ENCODE data around the gene TBCK.
"Not testable (repeated sequence)": the region's sequence is repeated elsewhere in the genome, so short reads cannot be mapped to it uniquely, and the experiment has no call there.

Gene TBCK

DNA sequence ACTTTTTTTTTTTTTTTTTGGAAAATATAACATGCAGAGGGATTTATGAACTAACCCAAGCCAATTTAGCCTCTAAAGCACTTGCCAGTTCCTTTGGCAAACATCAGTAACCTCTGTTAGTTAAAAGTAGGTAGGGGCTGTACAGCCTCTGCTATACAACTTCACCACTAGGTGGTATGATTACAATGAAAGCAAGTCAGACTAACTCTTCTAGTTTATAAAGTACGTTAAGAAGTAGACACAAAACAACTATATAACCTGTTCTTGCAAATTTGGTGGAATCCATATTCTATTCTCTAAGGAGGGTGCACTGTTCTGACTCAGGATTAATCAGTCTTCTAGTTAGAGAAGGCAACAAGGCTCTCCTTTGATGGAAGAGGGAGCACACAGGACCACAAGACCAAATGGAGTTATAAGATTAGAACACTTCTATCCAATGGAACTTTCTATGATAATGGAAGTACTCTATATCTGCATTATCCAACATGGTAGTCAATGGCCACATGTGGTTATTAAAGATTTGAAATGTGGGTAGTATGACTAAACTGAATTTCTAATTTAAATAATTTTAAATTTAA is 13.1 kb upstream of the TBCK start:
- DNase-seq (ENCODE audit: low spot score) = no peak
- in situ Hi-C loops (cut with MboI; ENCODE audit: low pct_unique_long_range_greater_than_20kb, low sequenced_read_pairs, unreplicated experiment) = no loop called here

GRCh38 chr4:106325800-106326199 is 9.8 kb upstream of the TBCK start:
- TF ChIP-seq, protein P1, sequence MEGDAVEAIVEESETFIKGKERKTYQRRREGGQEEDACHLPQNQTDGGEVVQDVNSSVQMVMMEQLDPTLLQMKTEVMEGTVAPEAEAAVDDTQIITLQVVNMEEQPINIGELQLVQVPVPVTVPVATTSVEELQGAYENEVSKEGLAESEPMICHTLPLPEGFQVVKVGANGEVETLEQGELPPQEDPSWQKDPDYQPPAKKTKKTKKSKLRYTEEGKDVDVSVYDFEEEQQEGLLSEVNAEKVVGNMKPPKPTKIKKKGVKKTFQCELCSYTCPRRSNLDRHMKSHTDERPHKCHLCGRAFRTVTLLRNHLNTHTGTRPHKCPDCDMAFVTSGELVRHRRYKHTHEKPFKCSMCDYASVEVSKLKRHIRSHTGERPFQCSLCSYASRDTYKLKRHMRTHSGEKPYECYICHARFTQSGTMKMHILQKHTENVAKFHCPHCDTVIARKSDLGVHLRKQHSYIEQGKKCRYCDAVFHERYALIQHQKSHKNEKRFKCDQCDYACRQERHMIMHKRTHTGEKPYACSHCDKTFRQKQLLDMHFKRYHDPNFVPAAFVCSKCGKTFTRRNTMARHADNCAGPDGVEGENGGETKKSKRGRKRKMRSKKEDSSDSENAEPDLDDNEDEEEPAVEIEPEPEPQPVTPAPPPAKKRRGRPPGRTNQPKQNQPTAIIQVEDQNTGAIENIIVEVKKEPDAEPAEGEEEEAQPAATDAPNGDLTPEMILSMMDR (IDR thresholded peaks at IDR 0.05; ENCODE audit: extremely low read depth, insufficient read depth, missing control alignments) = no peak
- in situ Hi-C loops (cut with MboI; ENCODE audit: low pct_unique_long_range_greater_than_20kb, low sequenced_read_pairs, unreplicated experiment) = no loop called here
- DNase-seq (ENCODE audit: low spot score) = no peak

More for the DNA sequence above, 13.1 kb upstream of the TBCK start:
- TF ChIP-seq, protein P1 (IDR thresholded peaks at IDR 0.05; ENCODE audit: extremely low read depth, insufficient read depth, missing control alignments) = peak; percentile 47

- TF ChIP-seq, protein P1 (IDR thresholded peaks at IDR 0.05; ENCODE audit: extremely low read depth, insufficient read depth, missing control alignments) = no peak
- DNase-seq (ENCODE audit: low spot score) = no peak
- in situ Hi-C loops (cut with MboI; ENCODE audit: low pct_unique_long_range_greater_than_20kb, low sequenced_read_pairs, unreplicated experiment) = no loop called here
Observed at GRCh38 chr4:106323119-106323518, 7.1 kb upstream of the TBCK start.

- in situ Hi-C loops (cut with MboI; ENCODE audit: low pct_unique_long_range_greater_than_20kb, low sequenced_read_pairs, unreplicated experiment); DNase-seq (ENCODE audit: low spot score): not testable (repeated sequence)
Observed at GRCh38 chr4:106321814-106322213, 5.8 kb upstream of the TBCK start.

DNA sequence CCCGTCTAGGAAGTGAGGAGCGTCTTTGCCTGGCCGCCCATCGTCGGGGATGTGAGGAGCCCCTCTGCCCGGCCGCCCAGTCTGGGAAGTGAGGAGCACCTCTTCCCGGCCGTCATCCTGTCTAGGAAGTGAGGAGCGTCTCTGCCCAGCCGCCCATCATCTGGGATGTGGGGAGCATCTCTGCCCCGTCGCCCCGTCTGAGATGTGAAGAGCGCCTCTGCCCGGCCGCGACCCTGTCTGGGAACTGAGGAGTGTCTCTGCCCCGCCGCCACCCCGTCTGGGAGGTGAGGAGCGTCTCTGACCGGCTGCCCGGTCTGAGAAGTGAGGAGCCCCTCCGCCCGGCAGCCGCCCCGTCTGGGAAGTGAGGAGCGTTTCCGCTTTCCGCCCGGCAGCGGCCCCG is 5.2 kb upstream of the TBCK start:
- DNase-seq (ENCODE audit: low spot score); in situ Hi-C loops (cut with MboI; ENCODE audit: low pct_unique_long_range_greater_than_20kb, low sequenced_read_pairs, unreplicated experiment): not testable (repeated sequence)

- in situ Hi-C loops (cut with MboI; ENCODE audit: low pct_unique_long_range_greater_than_20kb, low sequenced_read_pairs, unreplicated experiment) = no loop called here
- TF ChIP-seq, protein P1 (IDR thresholded peaks at IDR 0.05; ENCODE audit: extremely low read depth, insufficient read depth, missing control alignments) = no peak
Observed at GRCh38 chr4:106320235-106320634, 4.2 kb upstream of the TBCK start.

GRCh38 chr4:106318511-106318910 is 2.5 kb upstream of the TBCK start:
- TF ChIP-seq, protein P1 (IDR thresholded peaks at IDR 0.05; ENCODE audit: extremely low read depth, insufficient read depth, missing control alignments) = no peak
- in situ Hi-C loops (cut with MboI; ENCODE audit: low pct_unique_long_range_greater_than_20kb, low sequenced_read_pairs, unreplicated experiment) = no loop called here
- DNase-seq (ENCODE audit: low spot score) = no peak

More at GRCh38 chr4:106320235-106320634, 4.2 kb upstream of the TBCK start:
- DNase-seq (ENCODE audit: low spot score) = no peak

- in situ Hi-C loops (cut with MboI; ENCODE audit: low pct_unique_long_range_greater_than_20kb, low sequenced_read_pairs, unreplicated experiment) = no loop called here
- TF ChIP-seq, protein P1 (IDR thresholded peaks at IDR 0.05; ENCODE audit: extremely low read depth, insufficient read depth, missing control alignments) = no peak
- DNase-seq (ENCODE audit: low spot score) = no peak
Observed at GRCh38 chr4:106317815-106318214, 1.8 kb upstream of the TBCK start.
